Measurements from ENCODE around the gene FYB1. TPM values are rescaled to one million over a fixed set of nuclear protein-coding genes. Genes with fewer than 3 reads are reported as not detected.
"Not testable (repeated sequence)": the region's sequence is repeated elsewhere in the genome, so short reads cannot be mapped to it uniquely, and the experiment has no call there.

FYB1 gene
- total and polyA plus RNA-seq, 2 donors (not counting 1 experiment from before 2014, with no cell fraction given), result not detected

DNA sequence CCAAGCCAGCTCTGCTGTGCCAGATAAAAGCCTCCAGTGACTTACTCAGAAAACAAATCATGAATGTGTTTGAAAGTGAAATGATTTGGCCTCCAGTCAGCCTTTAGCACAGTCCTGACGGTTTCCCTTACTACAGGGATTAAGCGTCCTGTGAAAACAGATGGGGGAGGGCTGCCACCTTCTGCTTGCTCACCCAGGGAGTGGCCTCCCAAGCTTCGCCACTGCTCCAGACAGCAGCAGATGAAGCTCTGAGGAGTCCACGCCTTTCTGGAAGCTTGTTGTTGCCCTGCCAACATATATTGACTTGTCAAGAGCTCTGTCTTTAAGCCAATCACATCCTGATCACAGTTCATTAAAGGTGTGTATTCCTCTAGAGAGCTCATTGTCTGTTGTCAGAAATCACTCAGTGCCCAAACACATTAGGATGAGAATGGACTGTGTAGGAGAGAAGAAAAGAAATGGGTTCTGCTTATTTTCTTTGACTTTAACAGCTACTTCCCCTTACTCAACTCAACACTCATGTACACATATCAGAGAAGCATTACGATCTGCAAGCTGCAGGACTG is 4.9 kb upstream of the FYB1 start:
- H3K9ac ChIP-seq (ENCODE audit: insufficient read depth, low read length), result no peak overlapping the region
- H3K79me2 ChIP-seq (ENCODE audit: control insufficient read depth, insufficient read depth, low read length), result no peaks in the 10 kb centered on the region
- H4K20me1 ChIP-seq (ENCODE audit: control insufficient read depth, extremely low read depth, insufficient read depth, low read length), result no peaks in the 10 kb centered on the region
- no peaks in the 10 kb centered on the region for H3K9me3 ChIP-seq (ENCODE audit: control insufficient read depth, insufficient read depth, low read depth, low read length)
- no peak overlapping the region for H3K4me2 ChIP-seq (ENCODE audit: extremely low read depth, insufficient read depth, low read length)
- H3K36me3 ChIP-seq (ENCODE audit: control insufficient read depth, insufficient read depth, low read length), result no peaks in the 10 kb centered on the region
- TF ChIP-seq EZH2 (IDR thresholded peaks at IDR 0.05; ENCODE audit: low read length, missing control alignments), result no peak
- TF ChIP-seq, protein P1, sequence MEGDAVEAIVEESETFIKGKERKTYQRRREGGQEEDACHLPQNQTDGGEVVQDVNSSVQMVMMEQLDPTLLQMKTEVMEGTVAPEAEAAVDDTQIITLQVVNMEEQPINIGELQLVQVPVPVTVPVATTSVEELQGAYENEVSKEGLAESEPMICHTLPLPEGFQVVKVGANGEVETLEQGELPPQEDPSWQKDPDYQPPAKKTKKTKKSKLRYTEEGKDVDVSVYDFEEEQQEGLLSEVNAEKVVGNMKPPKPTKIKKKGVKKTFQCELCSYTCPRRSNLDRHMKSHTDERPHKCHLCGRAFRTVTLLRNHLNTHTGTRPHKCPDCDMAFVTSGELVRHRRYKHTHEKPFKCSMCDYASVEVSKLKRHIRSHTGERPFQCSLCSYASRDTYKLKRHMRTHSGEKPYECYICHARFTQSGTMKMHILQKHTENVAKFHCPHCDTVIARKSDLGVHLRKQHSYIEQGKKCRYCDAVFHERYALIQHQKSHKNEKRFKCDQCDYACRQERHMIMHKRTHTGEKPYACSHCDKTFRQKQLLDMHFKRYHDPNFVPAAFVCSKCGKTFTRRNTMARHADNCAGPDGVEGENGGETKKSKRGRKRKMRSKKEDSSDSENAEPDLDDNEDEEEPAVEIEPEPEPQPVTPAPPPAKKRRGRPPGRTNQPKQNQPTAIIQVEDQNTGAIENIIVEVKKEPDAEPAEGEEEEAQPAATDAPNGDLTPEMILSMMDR (conservative IDR thresholded peaks at IDR 0.05 in 1 of 2, IDR thresholded peaks at IDR 0.05 in 1 of 2; ENCODE audit: low read depth in 1 of 2, low read length in 2 of 2), result no peak
- H3K27me3 ChIP-seq (ENCODE audit: control insufficient read depth, insufficient read depth, low read length), result no peaks in the 10 kb centered on the region
- no peak overlapping the region for H2AFZ ChIP-seq (ENCODE audit: low read length)
- H3K4me1 ChIP-seq (ENCODE audit: control insufficient read depth, extremely low read depth, insufficient read depth, low read length), result no peaks in the 10 kb centered on the region
- DNase-seq (ENCODE audit: low read depth in 2 of 2), result peak; percentile 9 to 12
- no peak overlapping the region for H3K4me3 ChIP-seq (replicated peaks in 1 of 4; ENCODE audit: control extremely low read depth in 1 of 4, insufficient read depth in 1 of 4, low read depth in 3 of 4, low read length in 4 of 4)
- H3K27ac ChIP-seq (ENCODE audit: insufficient read depth, low read length), result no peak overlapping the region

DNA sequence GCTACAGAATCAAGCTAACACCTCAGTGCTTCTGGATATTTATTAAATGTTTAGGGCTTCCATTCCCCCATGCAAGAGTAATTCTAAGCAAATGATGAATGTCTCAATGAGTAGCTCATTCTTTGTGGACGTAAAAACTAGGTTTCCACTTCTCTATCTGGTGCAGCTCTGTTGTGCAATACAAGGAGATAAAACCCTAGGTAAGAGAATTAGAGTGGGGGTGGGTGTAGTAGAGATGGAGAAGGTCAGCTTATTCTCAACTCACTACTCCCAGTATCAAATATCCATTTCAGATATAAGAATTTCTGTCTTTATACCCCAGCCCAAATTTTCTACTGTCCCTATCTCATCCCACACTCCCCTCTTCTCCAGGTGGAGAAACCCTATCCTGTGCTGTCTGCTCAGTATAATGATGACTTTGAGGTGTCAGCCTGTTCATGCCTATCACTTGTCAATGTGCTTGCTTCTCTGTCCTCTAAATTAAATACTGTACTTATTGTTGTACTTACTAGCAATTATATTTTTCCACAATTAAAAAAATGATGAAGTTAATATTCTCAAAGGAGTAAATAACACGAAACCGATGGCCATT is 4.3 kb upstream of the FYB1 start:
- H3K4me2 ChIP-seq (ENCODE audit: extremely low read depth, insufficient read depth, low read length), result no peak overlapping the region
- H3K9me3 ChIP-seq (ENCODE audit: control insufficient read depth, insufficient read depth, low read depth, low read length), result no peaks in the 10 kb centered on the region
- H3K27me3 ChIP-seq (ENCODE audit: control insufficient read depth, insufficient read depth, low read length), result no peaks in the 10 kb centered on the region
- no peaks in the 10 kb centered on the region for H3K79me2 ChIP-seq (ENCODE audit: control insufficient read depth, insufficient read depth, low read length)
- no peak overlapping the region for H3K4me3 ChIP-seq (replicated peaks in 1 of 4; ENCODE audit: control extremely low read depth in 1 of 4, insufficient read depth in 1 of 4, low read depth in 3 of 4, low read length in 4 of 4)
- no peaks in the 10 kb centered on the region for H3K4me1 ChIP-seq (ENCODE audit: control insufficient read depth, extremely low read depth, insufficient read depth, low read length)
- no peak for DNase-seq (ENCODE audit: low read depth in 2 of 2)
- no peak overlapping the region for H2AFZ ChIP-seq (ENCODE audit: low read length)
- no peaks in the 10 kb centered on the region for H4K20me1 ChIP-seq (ENCODE audit: control insufficient read depth, extremely low read depth, insufficient read depth, low read length)
- H3K36me3 ChIP-seq (ENCODE audit: control insufficient read depth, insufficient read depth, low read length), result no peaks in the 10 kb centered on the region
- no peak overlapping the region for H3K9ac ChIP-seq (ENCODE audit: insufficient read depth, low read length)
- TF ChIP-seq EZH2 (IDR thresholded peaks at IDR 0.05; ENCODE audit: low read length, missing control alignments), result no peak
- TF ChIP-seq, protein P1 (conservative IDR thresholded peaks at IDR 0.05 in 1 of 2, IDR thresholded peaks at IDR 0.05 in 1 of 2; ENCODE audit: low read depth in 1 of 2, low read length in 2 of 2), result no peak
- no peak overlapping the region for H3K27ac ChIP-seq (ENCODE audit: insufficient read depth, low read length)

DNA sequence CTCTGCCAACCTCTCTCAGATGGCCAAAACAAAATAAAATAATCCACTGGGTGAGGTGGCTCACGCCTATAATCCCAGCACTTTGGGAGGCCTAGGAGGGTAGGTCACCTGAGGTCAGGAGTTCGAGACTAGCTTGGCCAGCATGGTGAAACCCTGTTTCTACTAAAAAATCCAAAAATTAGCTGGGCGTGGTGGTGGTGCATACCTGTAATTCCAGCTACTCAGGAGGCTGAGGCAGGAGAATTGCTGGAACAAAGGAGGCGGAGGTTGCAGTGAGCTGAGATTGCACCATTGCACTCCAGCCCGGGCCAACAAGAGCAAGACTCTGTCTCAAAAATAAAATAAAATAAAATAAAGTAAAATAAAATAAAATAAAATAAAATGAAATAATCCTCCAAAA is 2.3 kb upstream of the FYB1 start:
- not testable (repeated sequence) for H3K27ac ChIP-seq (ENCODE audit: insufficient read depth, low read length); H3K27me3 ChIP-seq (ENCODE audit: control insufficient read depth, insufficient read depth, low read length); H3K79me2 ChIP-seq (ENCODE audit: control insufficient read depth, insufficient read depth, low read length); H3K9ac ChIP-seq (ENCODE audit: insufficient read depth, low read length); H2AFZ ChIP-seq (ENCODE audit: low read length); DNase-seq (ENCODE audit: low read depth in 2 of 2); H3K36me3 ChIP-seq (ENCODE audit: control insufficient read depth, insufficient read depth, low read length); H3K4me2 ChIP-seq (ENCODE audit: extremely low read depth, insufficient read depth, low read length); H4K20me1 ChIP-seq (ENCODE audit: control insufficient read depth, extremely low read depth, insufficient read depth, low read length); H3K4me1 ChIP-seq (ENCODE audit: control insufficient read depth, extremely low read depth, insufficient read depth, low read length); H3K4me3 ChIP-seq (replicated peaks in 1 of 4; ENCODE audit: control extremely low read depth in 1 of 4, insufficient read depth in 1 of 4, low read depth in 3 of 4, low read length in 4 of 4); H3K9me3 ChIP-seq (ENCODE audit: control insufficient read depth, insufficient read depth, low read depth, low read length)

All from fibroblast of lung (primary cell).